GM21529 (cell line): ENCODE data around the gene DNM3.

Source experiments
- ATAC-seq: cut with Tn5 transposase; IDR thresholded peaks from one replicate; pipeline ENCODE4 v1.9.1; 2021; ENCODE audit not compliant: unreplicated experiment

DNM3 gene

GRCh38 chr1:172266528-172267174, 425.4 kb downstream of the DNM3 start:
- no peak for ATAC-seq

GRCh38 chr1:172268237-172268636, 426.9 kb downstream of the DNM3 start:
- no peak for ATAC-seq

GRCh38 chr1:172269084-172269483, 427.8 kb downstream of the DNM3 start:
- ATAC-seq, result no peak

- no peak for ATAC-seq
Observed at GRCh38 chr1:172269644-172270043, 428.3 kb downstream of the DNM3 start.

GRCh38 chr1:172270605-172271004, 429.3 kb downstream of the DNM3 start:
- no peak for ATAC-seq

- no peak for ATAC-seq
Observed at GRCh38 chr1:172272087-172272486, 430.8 kb downstream of the DNM3 start.

- no peak for ATAC-seq
Observed at GRCh38 chr1:172273647-172274396, 432.5 kb downstream of the DNM3 start.

- no peak for ATAC-seq
Observed at GRCh38 chr1:172275478-172275877, 434.2 kb downstream of the DNM3 start.

- no peak for ATAC-seq
Observed at GRCh38 chr1:172276120-172276818, 435.0 kb downstream of the DNM3 start.

GRCh38 chr1:172277275-172277674, 436.0 kb downstream of the DNM3 start:
- no peak for ATAC-seq

GRCh38 chr1:172277989-172278388, 436.7 kb downstream of the DNM3 start:
- ATAC-seq, result no peak

GRCh38 chr1:172278478-172278877, 437.2 kb downstream of the DNM3 start:
- ATAC-seq, result no peak

- no peak for ATAC-seq
Observed at GRCh38 chr1:172279939-172280636, 438.8 kb downstream of the DNM3 start.

- no peak for ATAC-seq
Observed at GRCh38 chr1:172283766-172284165, 442.5 kb downstream of the DNM3 start.

- ATAC-seq, result no peak
Observed at GRCh38 chr1:172286629-172287076, 445.4 kb downstream of the DNM3 start.

- no peak for ATAC-seq
Observed at GRCh38 chr1:172287208-172287607, 445.9 kb downstream of the DNM3 start.

- no peak for ATAC-seq
Observed at GRCh38 chr1:172288581-172288980, 447.3 kb downstream of the DNM3 start.

- ATAC-seq, result no peak
Observed at GRCh38 chr1:172289448-172289847, 448.1 kb downstream of the DNM3 start.

GRCh38 chr1:172292840-172293239, 451.5 kb downstream of the DNM3 start:
- ATAC-seq, result no peak

GRCh38 chr1:172293429-172293828, 452.1 kb downstream of the DNM3 start:
- no peak for ATAC-seq

- no peak for ATAC-seq
Observed at GRCh38 chr1:172298141-172298540, 456.8 kb downstream of the DNM3 start.
